ENCODE measurements around the gene TSPAN9.

The TSPAN9 gene

GRCh38 chr12:3176754-3177153 is 99.6 kb downstream of the TSPAN9 start:
- no peak for DNase-seq (ENCODE audit: low read depth)
- no peak for TF ChIP-seq CTCF (conservative IDR thresholded peaks at IDR 0.05; ENCODE audit: low read depth, low read length)
- H3K4me3 ChIP-seq (ENCODE audit: low read depth, low read length), result no peak overlapping the region

DNA sequence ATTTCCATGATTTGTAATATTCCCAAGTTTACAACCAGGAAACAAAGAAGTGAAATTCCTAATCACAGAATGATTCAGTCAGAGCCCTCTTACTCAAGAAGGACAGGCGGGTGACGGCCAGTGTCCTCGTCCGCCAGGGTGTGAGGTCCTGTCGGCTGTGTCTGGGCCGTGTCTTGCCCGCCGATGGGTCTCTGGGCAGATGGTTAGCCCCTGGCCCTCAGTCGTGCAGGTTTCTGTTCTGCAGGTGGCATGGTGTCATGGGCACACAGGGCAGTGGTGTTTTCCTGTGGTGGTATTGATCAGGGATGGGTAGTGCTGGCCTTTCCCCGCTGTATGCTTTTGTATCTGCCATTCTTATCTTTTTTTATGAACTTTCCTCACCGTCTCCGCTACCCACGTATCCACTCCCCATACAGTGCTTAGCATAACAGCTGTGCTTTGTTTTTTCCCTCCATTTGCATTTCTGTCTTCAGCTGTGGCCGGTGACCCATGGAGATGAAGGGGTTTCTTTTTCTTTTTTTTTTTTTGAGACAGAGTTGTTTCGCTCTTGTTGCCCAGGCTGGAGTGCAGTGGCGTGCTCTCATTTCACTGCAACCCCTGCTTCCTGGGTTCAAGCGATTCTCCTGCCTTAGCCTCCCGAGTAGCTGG is 100.7 kb downstream of the TSPAN9 start:
- TF ChIP-seq CTCF (conservative IDR thresholded peaks at IDR 0.05; ENCODE audit: low read depth, low read length), result no peak
- H3K4me3 ChIP-seq (ENCODE audit: low read depth, low read length), result no peak overlapping the region

DNA sequence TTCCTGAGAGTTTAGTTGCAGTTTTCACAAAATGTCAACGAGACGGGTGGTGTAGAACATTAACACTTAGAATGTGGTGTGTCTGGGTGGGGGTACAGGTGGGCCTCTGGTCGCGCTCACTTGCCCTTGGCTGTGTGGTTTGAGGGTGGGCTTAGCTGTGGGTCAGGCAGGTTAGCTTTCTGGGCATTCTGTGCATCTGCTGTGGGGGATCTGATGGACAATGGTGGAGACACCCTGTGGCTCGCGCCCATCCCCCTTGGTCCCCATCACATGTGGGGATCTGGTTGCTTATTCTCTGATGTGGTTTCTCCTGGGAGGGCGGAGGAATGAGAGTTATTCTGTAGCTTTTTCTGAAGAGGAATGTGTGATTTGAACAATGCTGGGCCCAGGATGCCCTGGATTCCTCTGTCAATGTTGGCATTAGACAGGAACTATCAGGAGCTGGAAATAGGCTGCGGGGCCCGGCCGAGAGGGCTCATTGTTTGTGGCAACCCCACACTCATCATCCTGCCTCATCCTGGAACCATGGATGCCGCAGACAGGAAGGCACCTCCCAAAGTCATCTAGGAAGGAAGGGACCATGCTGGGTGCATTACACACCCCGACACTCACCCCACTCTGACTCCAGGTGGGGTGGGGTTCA is 101.6 kb downstream of the TSPAN9 start:
- TF ChIP-seq CTCF (conservative IDR thresholded peaks at IDR 0.05; ENCODE audit: low read depth, low read length), result no peak
- no peak for DNase-seq (ENCODE audit: low read depth)
- H3K4me3 ChIP-seq (ENCODE audit: low read depth, low read length), result no peak overlapping the region

More for the DNA sequence above, 100.7 kb downstream of the TSPAN9 start:
- DNase-seq (ENCODE audit: low read depth), result no peak

- H3K4me3 ChIP-seq (ENCODE audit: low read depth, low read length), result no peak overlapping the region
- DNase-seq (ENCODE audit: low read depth), result no peak
- TF ChIP-seq CTCF (conservative IDR thresholded peaks at IDR 0.05; ENCODE audit: low read depth, low read length), result no peak
These were observed 102.6 kb downstream of the TSPAN9 start for GRCh38 chr12:3179731-3180130.

- H3K4me3 ChIP-seq (ENCODE audit: low read depth, low read length), result no peak overlapping the region
- no peak for DNase-seq (ENCODE audit: low read depth)
- TF ChIP-seq CTCF (conservative IDR thresholded peaks at IDR 0.05; ENCODE audit: low read depth, low read length), result no peak
These were observed 105.2 kb downstream of the TSPAN9 start for GRCh38 chr12:3182426-3182825.

- TF ChIP-seq CTCF (conservative IDR thresholded peaks at IDR 0.05; ENCODE audit: low read depth, low read length), result no peak
- H3K4me3 ChIP-seq (ENCODE audit: low read depth, low read length), result no peak overlapping the region
- DNase-seq (ENCODE audit: low read depth), result no peak
These were observed 107.3 kb downstream of the TSPAN9 start for GRCh38 chr12:3184485-3184884.
